GM12891 (cell line): Measurements from ENCODE around the gene TYRO3.

Source experiments
- POLR2A ChIP-seq: IDR thresholded peaks from 2 replicates; pipeline ENCODE4 v1.6.1; 2011; ENCODE audit warnings: low read depth, low read length, control low read depth
- POLR2AphosphoS5 ChIP-seq: IDR thresholded peaks from 2 replicates; pipeline ENCODE4 v1.6.1; 2011; ENCODE audit warnings: low read depth, low read length, control low read depth

DNA sequence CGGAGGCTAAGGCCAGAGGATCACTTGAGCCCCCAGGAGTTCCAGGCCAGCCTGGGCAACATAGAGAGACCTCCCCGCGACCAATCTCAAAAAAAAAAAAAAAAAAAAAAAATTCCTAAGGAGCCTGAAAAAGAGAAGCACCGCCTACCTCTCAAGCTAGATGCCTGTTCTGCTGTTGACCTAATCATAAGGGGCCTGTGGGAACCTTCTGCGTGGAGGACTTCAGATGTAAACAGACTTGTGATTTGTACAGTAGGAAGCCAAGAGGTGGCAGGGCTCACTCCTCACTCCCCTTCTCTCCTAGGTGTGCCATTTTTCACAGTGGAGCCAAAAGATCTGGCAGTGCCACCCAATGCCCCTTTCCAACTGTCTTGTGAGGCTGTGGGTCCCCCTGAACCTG is 3.2 kb downstream of the TYRO3 start:
- TF ChIP-seq POLR2A: no peak
- TF ChIP-seq POLR2AphosphoS5: no peak
